ENCODE results near the gene PTF1A.

PTF1A gene

DNA sequence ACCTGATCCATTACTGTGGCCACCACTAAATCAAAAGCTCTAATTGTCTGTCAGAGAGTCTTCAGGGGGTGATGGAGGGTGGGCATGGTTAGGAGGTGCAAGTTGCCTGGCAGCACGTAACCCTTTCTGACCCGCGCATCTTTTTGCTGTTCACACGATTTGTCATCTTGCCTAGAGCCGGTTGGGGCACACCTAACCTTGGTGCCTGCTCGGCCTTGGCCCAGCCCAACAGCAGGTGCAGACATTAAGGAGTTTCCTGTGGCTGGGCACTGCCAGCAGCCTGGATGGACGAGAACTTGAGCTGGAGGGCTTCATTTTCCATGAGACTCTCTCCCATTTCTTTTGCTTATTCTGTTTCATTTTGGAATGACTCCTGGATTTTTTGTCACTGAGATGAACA lies 41.0 kb upstream of the PTF1A start:
- Histone ChIP-seq H3K4me2 (ENCODE audit: low read depth, low read length) (no peak overlapping the region), H3K27ac (ENCODE audit: low read length) (no peak overlapping the region)

DNA sequence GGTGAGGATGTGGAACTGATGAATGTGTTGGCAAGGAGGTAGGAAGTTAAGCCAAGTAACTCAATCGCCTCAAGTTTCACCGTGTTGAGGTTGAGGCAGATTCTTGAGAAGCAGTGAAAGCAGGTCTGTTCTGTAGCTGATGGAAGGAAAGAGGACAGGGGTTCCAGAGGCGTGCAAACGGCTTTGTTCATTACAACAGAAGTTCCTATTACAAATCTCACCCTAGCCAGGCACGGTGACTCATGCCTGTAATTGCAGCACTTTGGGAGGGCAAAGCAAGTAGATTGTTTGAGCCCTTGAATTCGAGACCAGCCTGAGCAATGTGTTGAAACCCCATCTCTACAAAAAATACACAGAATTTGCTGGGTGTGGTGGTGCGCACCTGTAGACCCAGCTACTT lies 36.9 kb upstream of the PTF1A start:
- no peaks in the 10 kb centered on the region for H3K9me2 ChIP-seq (replicated peaks; ENCODE audit: insufficient read depth, low read length)
- no peak overlapping the region for H2AFZ ChIP-seq (ENCODE audit: low read length)
- H3F3A ChIP-seq (ENCODE audit: insufficient read depth, low read length): no peaks in the 10 kb centered on the region
- H3K9me3 ChIP-seq (replicated peaks; ENCODE audit: insufficient read depth, low read length): no peaks in the 10 kb centered on the region
- TF ChIP-seq EZH2 (optimal IDR thresholded peaks at IDR 0.05; ENCODE audit: low read depth, low read length) (no peak), EZH2phosphoT487 (IDR thresholded peaks at IDR 0.05; ENCODE audit: low read length) (no peak)
- TF ChIP-seq, protein P1, sequence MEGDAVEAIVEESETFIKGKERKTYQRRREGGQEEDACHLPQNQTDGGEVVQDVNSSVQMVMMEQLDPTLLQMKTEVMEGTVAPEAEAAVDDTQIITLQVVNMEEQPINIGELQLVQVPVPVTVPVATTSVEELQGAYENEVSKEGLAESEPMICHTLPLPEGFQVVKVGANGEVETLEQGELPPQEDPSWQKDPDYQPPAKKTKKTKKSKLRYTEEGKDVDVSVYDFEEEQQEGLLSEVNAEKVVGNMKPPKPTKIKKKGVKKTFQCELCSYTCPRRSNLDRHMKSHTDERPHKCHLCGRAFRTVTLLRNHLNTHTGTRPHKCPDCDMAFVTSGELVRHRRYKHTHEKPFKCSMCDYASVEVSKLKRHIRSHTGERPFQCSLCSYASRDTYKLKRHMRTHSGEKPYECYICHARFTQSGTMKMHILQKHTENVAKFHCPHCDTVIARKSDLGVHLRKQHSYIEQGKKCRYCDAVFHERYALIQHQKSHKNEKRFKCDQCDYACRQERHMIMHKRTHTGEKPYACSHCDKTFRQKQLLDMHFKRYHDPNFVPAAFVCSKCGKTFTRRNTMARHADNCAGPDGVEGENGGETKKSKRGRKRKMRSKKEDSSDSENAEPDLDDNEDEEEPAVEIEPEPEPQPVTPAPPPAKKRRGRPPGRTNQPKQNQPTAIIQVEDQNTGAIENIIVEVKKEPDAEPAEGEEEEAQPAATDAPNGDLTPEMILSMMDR (IDR thresholded peaks at IDR 0.05; ENCODE audit: low read length): no peak
- H3K36me3 ChIP-seq (replicated peaks; ENCODE audit: insufficient read depth, low read length): no peaks in the 10 kb centered on the region
- no peak overlapping the region for H3K4me3 ChIP-seq (ENCODE audit: low read length)
- 0 out of 2 replicates have a peak, but pooled peaks cover 9% of the 10 kb centered on the region for H3K4me1 ChIP-seq (ENCODE audit: low read length)
- H3K9ac ChIP-seq (ENCODE audit: low read length): no peak overlapping the region
- no peaks in the 10 kb centered on the region for H3K27me3 ChIP-seq (replicated peaks; ENCODE audit: insufficient read depth, low read length)
- no peaks in the 10 kb centered on the region for H4K20me1 ChIP-seq (ENCODE audit: insufficient read depth, low read length)
- H3K4me2 ChIP-seq (ENCODE audit: low read depth, low read length): no peak overlapping the region
- no peak for DNase-seq
- no peak overlapping the region for H3K27ac ChIP-seq (ENCODE audit: low read length)
- no peaks in the 10 kb centered on the region for H3K79me2 ChIP-seq (ENCODE audit: low read length)

More for the DNA sequence above, 41.0 kb upstream of the PTF1A start:
- Histone ChIP-seq H3K4me1 (ENCODE audit: low read length) (no peaks in the 10 kb centered on the region), H3K4me3 (ENCODE audit: low read length) (no peak overlapping the region), H3K36me3 (replicated peaks; ENCODE audit: insufficient read depth, low read length) (no peaks in the 10 kb centered on the region), H3K27me3 (replicated peaks; ENCODE audit: insufficient read depth, low read length) (no peaks in the 10 kb centered on the region), H2AFZ (ENCODE audit: low read length) (no peak overlapping the region), H3K9me3 (replicated peaks; ENCODE audit: insufficient read depth, low read length) (no peaks in the 10 kb centered on the region), H3F3A (ENCODE audit: insufficient read depth, low read length) (no peaks in the 10 kb centered on the region), H4K20me1 (ENCODE audit: insufficient read depth, low read length) (no peaks in the 10 kb centered on the region), H3K9ac (ENCODE audit: low read length) (no peak overlapping the region), H3K79me2 (ENCODE audit: low read length) (no peaks in the 10 kb centered on the region), H3K9me2 (replicated peaks; ENCODE audit: insufficient read depth, low read length) (no peaks in the 10 kb centered on the region)
- no peak for DNase-seq
- no peak for TF ChIP-seq EZH2phosphoT487 (IDR thresholded peaks at IDR 0.05; ENCODE audit: low read length)
- no peak for TF ChIP-seq EZH2 (optimal IDR thresholded peaks at IDR 0.05; ENCODE audit: low read depth, low read length)

DNA sequence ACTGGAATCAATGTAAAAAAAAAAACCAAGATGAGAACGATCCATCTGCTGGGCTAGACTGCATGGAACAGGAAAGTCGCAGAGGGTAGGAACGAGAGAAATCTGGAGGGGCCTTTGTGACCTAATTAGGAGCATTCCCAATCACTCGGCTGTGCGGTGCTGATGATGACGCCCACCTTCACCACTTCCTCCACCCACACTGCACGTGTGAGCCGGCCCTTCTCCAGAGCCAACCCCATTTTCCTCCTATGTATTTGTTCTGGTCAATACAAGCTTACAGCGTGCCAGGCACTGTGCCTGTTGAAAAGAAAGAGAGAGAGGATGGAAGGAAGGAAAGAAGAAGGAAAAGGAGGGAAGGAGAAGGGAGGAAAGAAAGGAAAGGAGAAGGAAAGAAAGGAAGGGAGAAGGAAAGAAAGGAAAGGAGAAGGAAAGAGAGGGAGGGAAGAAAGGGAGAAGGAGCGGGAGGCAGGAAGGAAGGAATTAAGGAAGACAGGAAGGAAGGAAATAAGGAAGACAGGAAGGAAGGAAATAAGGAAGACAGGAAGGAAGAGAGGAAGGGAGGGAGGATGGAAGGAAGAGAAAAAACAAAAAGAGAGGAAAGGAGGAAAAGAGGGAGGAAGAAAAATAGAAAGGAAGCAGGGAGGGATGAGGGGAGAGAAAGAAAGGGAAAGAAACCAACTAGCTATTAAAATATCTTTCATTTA lies 35.5 kb upstream of the PTF1A start:
- H3K9me3 ChIP-seq (replicated peaks; ENCODE audit: insufficient read depth, low read length): no peaks in the 10 kb centered on the region
- H3K9ac ChIP-seq (ENCODE audit: low read length): no peak overlapping the region
- no peaks in the 10 kb centered on the region for H3K9me2 ChIP-seq (replicated peaks; ENCODE audit: insufficient read depth, low read length)
- no peaks in the 10 kb centered on the region for H4K20me1 ChIP-seq (ENCODE audit: insufficient read depth, low read length)
- no peak overlapping the region for H3K27ac ChIP-seq (ENCODE audit: low read length)
- DNase-seq: no peak
- TF ChIP-seq, protein P1 (IDR thresholded peaks at IDR 0.05; ENCODE audit: low read length): no peak
- TF ChIP-seq EZH2phosphoT487 (IDR thresholded peaks at IDR 0.05; ENCODE audit: low read length) (no peak), EZH2 (optimal IDR thresholded peaks at IDR 0.05; ENCODE audit: low read depth, low read length) (no peak)
- H3K27me3 ChIP-seq (replicated peaks; ENCODE audit: insufficient read depth, low read length): no peaks in the 10 kb centered on the region
- no peak overlapping the region for H3K4me2 ChIP-seq (ENCODE audit: low read depth, low read length)
- H3K4me3 ChIP-seq (ENCODE audit: low read length): no peak overlapping the region
- H3K79me2 ChIP-seq (ENCODE audit: low read length): no peaks in the 10 kb centered on the region
- no peaks in the 10 kb centered on the region for H3K36me3 ChIP-seq (replicated peaks; ENCODE audit: insufficient read depth, low read length)
- 0 out of 2 replicates have a peak, but pooled peaks cover 9% of the 10 kb centered on the region for H3K4me1 ChIP-seq (ENCODE audit: low read length)
- H3F3A ChIP-seq (ENCODE audit: insufficient read depth, low read length): no peaks in the 10 kb centered on the region
- no peak overlapping the region for H2AFZ ChIP-seq (ENCODE audit: low read length)

DNA sequence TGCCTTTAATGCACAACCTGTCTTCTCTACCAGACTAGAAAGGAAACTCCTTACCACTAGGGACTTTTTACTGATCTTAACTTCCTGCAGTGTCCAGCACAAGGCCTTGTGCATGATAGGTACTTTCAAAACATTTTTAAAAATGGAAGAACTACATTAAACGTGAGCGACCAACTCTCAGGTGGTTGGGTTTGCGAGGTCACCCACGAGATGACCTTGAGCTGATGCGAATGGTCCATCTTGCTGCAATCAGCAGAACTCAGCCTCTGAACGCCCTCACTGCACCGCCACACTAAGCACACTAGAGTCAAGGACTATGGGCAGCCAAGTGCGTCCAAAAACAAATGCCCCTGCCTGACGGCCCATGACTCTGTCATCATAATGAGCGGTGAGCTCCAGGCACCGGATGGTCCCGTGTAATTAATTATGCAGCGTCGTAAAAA lies 34.9 kb upstream of the PTF1A start:
- Histone ChIP-seq H3K4me3 (ENCODE audit: low read length) (peak overlapping the region; percentile 4; the same call in 1 of the 2 replicates), H3K9me2 (replicated peaks; ENCODE audit: insufficient read depth, low read length) (no peaks in the 10 kb centered on the region), H3K4me2 (ENCODE audit: low read depth, low read length) (peak overlapping the region; percentile 82; the same call in 1 of the 2 replicates), H3K79me2 (ENCODE audit: low read length) (no peaks in the 10 kb centered on the region), H3K27ac (ENCODE audit: low read length) (no peak overlapping the region), H3K36me3 (replicated peaks; ENCODE audit: insufficient read depth, low read length) (no peaks in the 10 kb centered on the region), H3K9me3 (replicated peaks; ENCODE audit: insufficient read depth, low read length) (no peaks in the 10 kb centered on the region), H2AFZ (ENCODE audit: low read length) (peak overlapping the region; percentile 70), H3K4me1 (ENCODE audit: low read length) (0 out of 2 replicates have a peak, but pooled peaks cover 9% of the 10 kb centered on the region), H3K27me3 (replicated peaks; ENCODE audit: insufficient read depth, low read length) (no peaks in the 10 kb centered on the region), H3F3A (ENCODE audit: insufficient read depth, low read length) (no peaks in the 10 kb centered on the region), H3K9ac (ENCODE audit: low read length) (no peak overlapping the region), H4K20me1 (ENCODE audit: insufficient read depth, low read length) (no peaks in the 10 kb centered on the region)
- peak; percentile 44 for DNase-seq
- TF ChIP-seq, protein P1 (IDR thresholded peaks at IDR 0.05; ENCODE audit: low read length): no peak
- no peak for TF ChIP-seq EZH2 (optimal IDR thresholded peaks at IDR 0.05; ENCODE audit: low read depth, low read length)

All from MM.1S (cell line).